OCI-M2 (cell line): ENCODE results near the gene SF3B1.

ENCODE experiments used
- DNase-seq: peaks from one replicate; lab custom pipeline; 2025; ENCODE audit not compliant: unreplicated experiment; lab: John Stamatoyannopoulos, UW

The SF3B1 gene

GRCh38 chr2:197340591-197340990, 94.2 kb downstream of the SF3B1 start:
- DNase-seq, result no peak
